ENCODE data around the gene ZNF664. TPM values are rescaled to one million over a fixed set of nuclear protein-coding genes. Genes with fewer than 3 reads are reported as not detected.

ZNF664 gene
- total and polyA plus RNA-seq, 9 of the 15 experiments (the other 6 are each of a cell fraction or from before 2014, with no cell fraction given), result 3.3 to 101 (median 63.6) TPM

GRCh38 chr12:123972457-123973401 lies at the start of gene ZNF664, which contains the start of gene CCDC92 (continued):
- TF ChIP-seq ZBTB49 (CRISPR knock-in tag; IDR thresholded peaks at IDR 0.05; ENCODE audit: borderline replicate concordance) (no peak), HNRNPUL1 (IDR thresholded peaks at IDR 0.05; ENCODE audit: low read length) (no peak), SMARCA4 (IDR thresholded peaks at IDR 0.05) (no peak), ZNF174 (CRISPR knock-in tag; IDR thresholded peaks at IDR 0.05) (no peak), NR2C2 (CRISPR knock-in tag; IDR thresholded peaks at IDR 0.05) (no peak), NR2C2 (tag; IDR thresholded peaks at IDR 0.05) (peak; percentile 89), TEAD4 (IDR thresholded peaks at IDR 0.05; ENCODE audit: low read length) (no peak), TEAD4 (CRISPR knock-in tag; IDR thresholded peaks at IDR 0.05; ENCODE audit: borderline replicate concordance) (no peak), CBFA2T3 (IDR thresholded peaks at IDR 0.05) (no peak), MECOM (CRISPR knock-in tag; IDR thresholded peaks at IDR 0.05) (no peak), NELFE (IDR thresholded peaks at IDR 0.05; ENCODE audit: insufficient read depth, insufficient read length) (no peak), RBM14 (IDR thresholded peaks at IDR 0.05; ENCODE audit: borderline replicate concordance, insufficient read depth, low read depth, low read length) (no peak), ZNF318 (IDR thresholded peaks at IDR 0.05; ENCODE audit: borderline replicate concordance in 1 of 2, low read depth in 1 of 2) (no peak), U2AF1 (optimal IDR thresholded peaks at IDR 0.05; ENCODE audit: low read depth, low read length) (no peak), SLC30A9 (CRISPR knock-in tag; IDR thresholded peaks at IDR 0.05) (no peak)
